GM21528 (cell line): ENCODE data around the gene SLMAP.

ENCODE experiments used
- ATAC-seq: cut with Tn5 transposase; IDR thresholded peaks from one replicate; pipeline ENCODE4 v1.9.1; 2021; ENCODE audit warnings: mild to moderate bottlenecking, moderate library complexity; ENCODE audit not compliant: unreplicated experiment, low FRiP score

Gene SLMAP

DNA sequence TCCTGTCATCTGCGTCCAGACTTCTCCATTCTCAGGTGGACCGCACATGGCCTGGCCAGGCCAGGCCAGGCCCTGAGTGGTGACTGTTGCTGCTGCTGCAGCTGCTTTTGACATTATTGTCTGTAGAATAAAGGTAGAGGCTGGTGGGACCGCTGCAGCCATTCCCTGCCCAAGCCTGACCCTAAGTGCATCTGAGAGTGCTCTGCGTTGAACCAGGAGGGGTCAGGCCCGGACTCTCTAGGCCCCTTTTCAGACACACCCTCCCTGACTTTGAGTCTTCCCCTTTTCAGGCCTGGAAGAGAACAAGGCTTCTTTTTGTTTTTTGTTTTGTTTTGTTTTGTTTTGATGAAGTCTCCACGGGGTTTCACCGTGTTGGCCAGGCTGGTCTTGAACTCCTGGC lies 197.5 kb downstream of the SLMAP start:
- ATAC-seq, result no peak

- no peak for ATAC-seq
These were observed 200.2 kb downstream of the SLMAP start for GRCh38 chr3:57956119-57956832.

- ATAC-seq, result no peak
These were observed 200.7 kb downstream of the SLMAP start for GRCh38 chr3:57956833-57957174.

DNA sequence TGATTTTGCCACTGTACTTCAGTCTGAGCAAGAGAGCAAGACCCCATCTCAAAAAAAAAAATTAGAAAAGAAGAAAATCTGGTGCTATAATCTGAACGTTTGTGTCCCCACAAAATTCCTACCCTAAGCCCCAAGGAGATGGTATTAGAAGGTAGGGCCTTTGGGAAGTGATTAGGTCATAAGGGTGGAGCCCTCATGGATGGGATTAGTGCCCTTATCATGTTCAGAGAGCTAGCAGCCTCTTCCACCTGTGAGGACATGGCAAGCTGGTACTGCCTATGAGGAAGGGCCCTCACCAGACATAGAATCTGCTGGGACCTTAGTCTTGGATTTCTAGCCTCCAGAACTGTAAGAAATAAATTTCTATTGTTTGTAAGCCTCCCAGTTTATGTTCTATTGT lies 201.7 kb downstream of the SLMAP start:
- no peak for ATAC-seq

- ATAC-seq, result no peak
These were observed 202.7 kb downstream of the SLMAP start for GRCh38 chr3:57958642-57959422.

- ATAC-seq, result no peak
These were observed 203.5 kb downstream of the SLMAP start for GRCh38 chr3:57959423-57960173.

DNA sequence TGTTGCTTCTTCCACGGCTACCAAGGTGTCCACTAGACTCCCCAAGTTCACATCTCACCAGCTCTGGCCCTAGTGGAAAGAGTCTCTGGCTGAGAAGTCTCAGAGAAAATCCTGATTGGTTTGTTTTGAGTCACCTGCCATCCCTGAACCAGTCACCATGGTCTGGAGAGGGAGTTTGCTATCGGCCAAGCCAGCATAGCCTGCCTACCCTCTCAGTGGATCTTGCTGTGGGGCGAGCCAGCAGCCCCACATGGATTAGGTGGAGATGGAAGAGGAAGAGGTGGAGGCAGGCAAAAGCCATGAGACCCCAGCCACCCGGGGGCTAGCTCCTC lies 204.0 kb downstream of the SLMAP start:
- no peak for ATAC-seq

DNA sequence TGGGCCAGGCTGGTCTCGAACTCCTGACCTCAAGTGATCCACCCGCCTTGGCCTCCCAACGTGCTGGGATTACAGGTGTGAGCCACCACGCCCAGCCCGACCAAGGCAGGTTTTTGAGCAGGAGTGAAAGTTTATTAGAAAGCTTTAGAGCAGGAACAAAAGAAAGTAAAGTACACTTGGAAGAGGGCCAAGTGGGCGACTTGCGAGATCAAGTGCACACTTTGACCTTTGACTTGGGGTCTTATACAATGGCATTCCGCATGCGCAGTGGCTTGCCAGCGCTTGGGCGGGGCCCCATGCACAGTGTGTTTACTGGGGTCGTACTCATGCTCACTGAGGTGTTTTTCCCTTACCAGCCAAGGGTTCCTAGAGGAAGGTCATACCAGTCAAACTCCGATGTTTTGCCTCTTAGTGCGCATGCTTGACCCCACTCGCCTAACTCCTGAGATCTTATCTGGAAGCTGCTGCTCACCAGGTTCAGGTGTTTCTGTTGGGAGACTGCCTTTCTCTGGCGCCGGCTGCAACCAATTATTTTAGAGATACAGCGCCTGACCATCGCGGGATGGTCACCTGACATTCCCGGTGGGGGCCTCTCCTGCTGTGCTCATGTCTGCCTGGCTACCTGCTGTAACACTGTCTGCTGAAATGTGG lies 205.2 kb downstream of the SLMAP start:
- no peak for ATAC-seq

- no peak for ATAC-seq
These were observed 205.8 kb downstream of the SLMAP start for GRCh38 chr3:57961828-57962447.

DNA sequence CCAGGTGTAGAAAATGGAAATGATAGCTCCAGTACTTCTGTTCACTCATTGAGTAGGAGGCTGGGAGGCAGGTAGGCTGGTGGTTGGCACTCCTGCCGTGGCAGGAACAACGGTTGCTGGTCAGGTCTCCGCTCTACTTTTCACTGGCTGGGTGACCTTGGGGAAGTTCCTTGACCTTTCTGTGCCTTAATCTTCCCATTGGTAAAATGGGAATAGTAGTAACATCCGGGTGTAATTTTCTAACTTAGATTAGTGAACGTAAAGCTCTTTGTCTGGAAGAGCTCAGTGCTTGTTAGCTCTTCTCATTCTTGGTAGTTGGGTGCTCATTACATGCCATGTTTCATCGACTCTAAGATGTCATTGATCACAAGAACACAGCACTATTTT lies 206.3 kb downstream of the SLMAP start:
- no peak for ATAC-seq

DNA sequence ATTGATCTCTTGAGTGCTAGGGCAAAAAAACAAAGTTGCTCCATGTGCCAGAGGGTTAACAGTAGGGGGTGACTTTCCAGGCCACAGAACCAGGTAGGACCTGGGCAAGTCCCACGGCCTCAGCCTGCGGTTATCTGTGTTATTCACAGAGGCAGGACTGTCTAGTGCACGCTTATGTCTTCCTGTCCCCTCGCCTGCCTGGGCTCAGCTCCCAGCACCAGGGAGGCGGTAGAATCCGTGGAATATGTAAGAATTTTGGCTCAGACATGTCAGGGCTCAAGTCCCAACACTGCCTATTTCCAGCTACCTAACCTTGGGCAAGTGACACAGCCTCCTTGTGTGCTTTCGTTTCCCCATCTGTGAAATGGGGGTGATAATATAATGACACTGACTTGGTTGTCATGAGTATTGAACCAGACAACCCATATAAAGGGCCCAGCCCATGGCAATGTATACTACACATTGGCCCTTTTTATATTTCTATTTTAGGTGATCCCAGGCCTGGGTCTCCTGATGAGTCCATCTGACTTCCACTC lies 207.8 kb downstream of the SLMAP start:
- ATAC-seq, result no peak

GRCh38 chr3:57966829-57967228 lies 210.7 kb downstream of the SLMAP start:
- ATAC-seq, result no peak

DNA sequence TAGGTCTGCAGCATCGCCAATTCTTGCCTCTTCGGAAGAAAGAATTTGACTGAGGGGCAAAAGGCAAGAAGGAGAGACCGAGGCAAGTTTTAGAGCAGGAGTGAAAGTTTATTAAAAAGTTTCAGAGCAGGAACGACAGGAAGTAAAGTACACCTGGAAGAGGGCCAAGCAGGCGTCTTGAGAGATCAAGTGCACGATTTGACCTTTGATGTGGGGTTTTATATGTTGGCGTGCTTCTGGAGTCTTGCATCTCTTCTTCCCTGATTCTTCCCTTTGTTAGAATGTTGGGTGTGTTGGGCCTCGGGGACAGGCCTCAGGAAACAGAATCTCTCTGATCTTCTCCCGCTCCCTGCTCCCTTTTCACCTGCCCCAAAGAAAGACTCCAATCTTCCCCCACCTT lies 211.5 kb downstream of the SLMAP start:
- no peak for ATAC-seq

DNA sequence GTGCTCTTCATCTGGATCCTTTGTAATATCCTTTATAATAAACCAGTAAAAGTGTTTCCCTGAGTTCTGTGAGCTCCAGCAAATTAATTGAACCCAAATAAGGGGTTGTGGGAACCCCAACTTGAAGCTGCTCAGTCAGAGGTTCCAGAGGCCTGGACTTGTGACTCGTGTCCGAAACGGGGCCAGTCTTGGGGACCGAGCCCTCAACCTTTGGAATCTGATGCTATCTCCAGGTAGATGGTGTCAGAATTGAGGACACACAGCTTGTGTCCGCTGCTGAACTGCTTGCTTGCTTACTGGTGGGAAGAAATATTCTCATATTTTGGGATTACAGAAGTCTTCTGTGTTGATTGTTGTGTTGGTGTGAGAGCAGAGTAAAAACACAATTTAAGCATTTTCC lies 212.4 kb downstream of the SLMAP start:
- ATAC-seq, result no peak

DNA sequence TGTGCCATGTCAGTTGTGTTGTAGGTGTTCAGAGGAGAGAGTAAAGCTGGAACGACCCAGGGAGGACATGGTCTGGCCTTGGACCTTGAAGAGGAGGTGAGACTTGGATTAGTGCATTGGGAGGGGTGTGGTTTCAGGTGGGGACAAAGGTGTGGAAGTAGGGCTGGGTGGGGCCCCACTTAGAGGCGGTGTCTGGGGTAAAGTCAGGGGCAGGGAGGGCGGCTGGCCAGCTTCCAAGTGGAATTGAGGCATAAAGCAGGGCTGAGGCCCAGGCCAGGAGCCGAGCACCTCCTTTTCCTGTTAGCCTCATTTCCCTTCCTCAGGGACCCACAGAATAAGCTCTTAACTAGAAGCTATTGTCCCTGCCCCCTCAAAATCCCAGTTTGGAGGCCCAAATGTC lies 215.9 kb downstream of the SLMAP start:
- no peak for ATAC-seq

DNA sequence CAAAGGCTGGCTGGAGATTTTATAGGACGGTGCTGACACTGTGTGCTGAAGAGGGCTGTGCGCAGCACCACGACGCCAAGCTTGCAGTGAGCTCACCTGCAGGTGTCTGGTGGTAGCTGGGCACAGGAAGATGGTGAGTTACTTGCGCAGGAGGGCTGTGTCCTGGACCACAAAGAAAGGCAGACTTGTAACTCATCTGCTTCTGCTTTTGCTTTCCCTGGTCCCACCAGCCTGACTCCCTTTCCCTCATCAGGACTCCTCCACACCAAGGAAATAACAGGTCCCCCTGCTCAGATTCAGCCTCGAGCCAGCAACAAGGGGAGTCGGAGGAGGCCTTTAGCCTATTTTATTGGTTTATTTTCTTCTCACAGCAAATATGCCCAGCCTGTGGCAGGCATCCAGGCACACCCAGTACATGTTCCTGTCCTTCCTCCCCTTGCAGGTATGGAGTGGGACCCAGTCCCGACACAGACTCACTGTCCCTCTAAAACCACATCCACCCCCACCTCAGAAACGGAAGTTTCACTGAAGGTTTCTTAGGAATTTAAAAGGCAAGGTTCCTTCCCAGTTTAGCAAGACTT lies 216.5 kb downstream of the SLMAP start:
- ATAC-seq, result no peak

DNA sequence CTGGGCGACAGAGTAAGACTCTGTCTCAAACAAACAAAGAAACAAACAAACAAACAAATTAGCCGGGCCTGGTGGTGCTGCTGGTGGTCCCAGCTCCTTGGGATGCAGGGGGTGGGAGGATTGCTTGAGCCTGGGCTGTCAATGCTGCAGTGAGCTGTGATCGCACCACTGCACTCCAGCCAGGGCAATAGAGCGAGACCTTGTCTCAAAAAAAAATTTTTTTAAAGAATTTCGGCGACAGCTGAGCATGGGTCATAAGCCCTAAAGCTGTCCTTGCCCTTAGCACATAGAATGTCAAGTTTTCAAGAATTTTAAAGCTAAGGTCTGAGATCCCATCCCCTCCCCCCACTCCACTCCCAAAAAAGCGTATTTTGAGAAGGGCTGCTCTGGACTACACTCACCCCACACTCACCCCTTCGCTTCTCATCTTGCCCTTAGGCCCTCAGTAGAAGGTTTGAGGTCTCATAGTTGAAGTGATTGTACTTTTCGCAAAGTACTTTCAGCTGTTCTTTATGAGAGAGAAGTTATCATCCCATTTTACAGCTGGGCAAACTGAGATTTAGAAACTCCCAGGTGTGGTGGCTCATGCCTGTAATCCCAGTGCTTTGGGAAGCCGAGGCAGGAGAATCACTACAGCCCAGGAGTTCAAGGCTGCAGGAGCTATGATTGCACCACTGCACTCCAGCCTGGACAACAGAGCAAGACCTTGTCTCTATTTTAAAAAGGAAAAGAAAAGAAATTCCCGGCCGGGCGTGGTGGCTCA lies 217.8 kb downstream of the SLMAP start:
- ATAC-seq, result no peak

- ATAC-seq, result no peak
These were observed 218.8 kb downstream of the SLMAP start for GRCh38 chr3:57974796-57975388.

DNA sequence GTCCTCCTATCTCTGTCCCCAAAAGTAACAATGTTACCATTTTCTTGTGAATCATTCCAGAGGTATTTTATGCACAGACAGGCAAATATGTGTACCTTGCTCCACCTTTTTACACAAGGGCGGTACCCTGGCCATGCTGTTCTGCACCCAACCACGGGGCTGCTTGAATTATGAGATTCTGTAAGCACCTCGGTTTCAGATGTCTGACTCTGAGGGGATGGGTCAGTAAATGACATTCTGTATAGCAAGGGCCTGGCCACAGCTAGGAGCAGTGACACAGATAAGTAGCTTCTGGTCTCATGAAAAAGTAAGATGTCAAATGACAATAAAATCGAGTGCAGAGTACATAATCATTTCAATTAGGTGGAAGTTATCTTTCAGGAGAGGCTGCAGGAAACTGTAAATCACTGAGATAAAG lies 221.7 kb downstream of the SLMAP start:
- ATAC-seq, result no peak
